22Rv1 (cell line): ENCODE measurements around the gene RITA1.

ENCODE experiments used
- H3K27ac ChIP-seq: fragments of 450-650 bp; 2 replicates; pipeline ENCODE4 v1.5.1; 2017
- CTCF ChIP-seq: fragments of 450-650 bp; IDR thresholded peaks from 2 replicates; pipeline ENCODE4 v1.5.1; 2017; ENCODE audit warnings: mild to moderate bottlenecking
- ZFX ChIP-seq: fragments of 450-650 bp; IDR thresholded peaks from 2 replicates; pipeline ENCODE4 v1.6.1; 2017; ENCODE audit warnings: antibody characterized with exemption, borderline replicate concordance

RITA1 gene

GRCh38 chr12:113191227-113191626 lies 5.7 kb downstream of the RITA1 start:
- no peak for TF ChIP-seq CTCF

GRCh38 chr12:113194971-113195391 lies 9.5 kb downstream of the RITA1 start:
- 0 out of 2 replicates have a peak overlapping the region, but pooled peaks have one; percentile 17 for H3K27ac ChIP-seq
- TF ChIP-seq ZFX (no peak), CTCF (no peak)

More at GRCh38 chr12:113191227-113191626, 5.7 kb downstream of the RITA1 start:
- no peak overlapping the region for H3K27ac ChIP-seq

- TF ChIP-seq CTCF = no peak
- TF ChIP-seq ZFX = no peak
- 0 out of 2 replicates have a peak overlapping the region, but pooled peaks have one; percentile 17 for H3K27ac ChIP-seq
These were observed 10.1 kb downstream of the RITA1 start for GRCh38 chr12:113195598-113195997.

GRCh38 chr12:113196582-113196981 lies 11.1 kb downstream of the RITA1 start:
- TF ChIP-seq CTCF (no peak), ZFX (no peak)
- no peak overlapping the region for H3K27ac ChIP-seq

- H3K27ac ChIP-seq = no peak overlapping the region
- TF ChIP-seq CTCF (peak; percentile 86), ZFX (no peak)
These were observed 11.5 kb downstream of the RITA1 start for GRCh38 chr12:113196990-113197389.

GRCh38 chr12:113197518-113198077 lies 12.1 kb downstream of the RITA1 start:
- H3K27ac ChIP-seq = no peak overlapping the region
- TF ChIP-seq ZFX = no peak
- no peak for TF ChIP-seq CTCF

GRCh38 chr12:113198296-113198695 lies 12.8 kb downstream of the RITA1 start:
- no peak overlapping the region for H3K27ac ChIP-seq
- TF ChIP-seq ZFX = no peak
- TF ChIP-seq CTCF = no peak
